Endothelial cell of umbilical vein (primary cell): Measurements from ENCODE around the gene APRT. TPM values are rescaled to one million over a fixed set of nuclear protein-coding genes. Genes with fewer than 3 reads are reported as not detected.

ENCODE experiments used
- BruUV-seq: library from RNA; stranded (reverse); fragments of 400-500 nt; replicated peaks from 2 replicates; lab custom pipeline; 2021; lab: Mats Ljungman, UMichigan
- CTCF ChIA-PET: fragments of 300-600, 350-600 bp; sonication (Branson Sonifier 250); formaldehyde crosslinking; loops from one replicate; lab custom pipeline; 2021; ENCODE audit warnings: antibody characterized with exemption, inconsistent platforms; lab: Charles Lee
- POLR2A ChIA-PET: fragments of 300-600, 350-600 bp; sonication (Branson Sonifier 250); formaldehyde crosslinking; loops from one replicate; lab custom pipeline; 2021; ENCODE audit warnings: antibody characterized with exemption, inconsistent platforms; lab: Charles Lee
- DNase-seq: peaks from one replicate; pipeline ENCODE4 v3.0.0-alpha.2; 2011; ENCODE audit warnings: low read depth, low spot score
- FAIRE-seq: peaks from 2 replicates; lab custom pipeline; 2011; peaks lifted over from hg19 to GRCh38; lab: Jason Lieb, UNC
- H2AFZ ChIP-seq: 2 replicates; pipeline ENCODE4 v1.6.0; 2012; ENCODE audit warnings: low read depth, low read length, control low read depth, inconsistent platforms
- H3K27ac ChIP-seq: 2 replicates; pipeline ENCODE4 v1.5.1; 2011; ENCODE audit warnings: low read depth, mild to moderate bottlenecking, control low read depth, low read length, moderate library complexity; ENCODE audit not compliant: insufficient read depth
- H3K27me3 ChIP-seq, 2 experiments: 2 replicates each; pipeline versions ENCODE4 v1.6.0 to v1.6.1; 2011; ENCODE audit warnings: low read length in 2 of 2, mixed read lengths in 1 of 2; ENCODE audit not compliant: control insufficient read depth in 2 of 2, insufficient read depth in 2 of 2
- H3K36me3 ChIP-seq, 2 experiments: 2 replicates in 1 of 2; 3 replicates in 1 of 2; pipeline ENCODE4 v1.5.1; 2011; ENCODE audit warnings: low read length in 2 of 2, mild to moderate bottlenecking in 1 of 2, moderate library complexity in 1 of 2; ENCODE audit not compliant: control insufficient read depth in 2 of 2, insufficient read depth in 2 of 2; ENCODE audit errors: extremely low read depth in 1 of 2
- H3K4me1 ChIP-seq: 3 replicates; pipeline ENCODE4 v1.5.1; 2011; ENCODE audit warnings: mild to moderate bottlenecking, low read length; ENCODE audit not compliant: control insufficient read depth, insufficient read depth; ENCODE audit errors: extremely low read depth
- H3K4me2 ChIP-seq: 2 replicates; pipeline ENCODE4 v1.6.1; 2011; ENCODE audit warnings: low read length, control low read depth, mixed read lengths; ENCODE audit not compliant: insufficient read depth
- H3K4me3 ChIP-seq, 3 experiments: fragments of 200-600 bp in 1 of 3; sonication (generic), shearing (Covaris generic) in 1 of 3; replicated peaks in 1 of 3; 2 replicates each; pipeline ENCODE4 v1.5.1; 2011 to 2016; ENCODE audit warnings: control low read depth in 3 of 3, low read length in 3 of 3, mild to moderate bottlenecking in 2 of 3, inconsistent platforms in 1 of 3, low read depth in 1 of 3, moderate library complexity in 1 of 3; ENCODE audit not compliant: insufficient read depth in 1 of 3
- H3K79me2 ChIP-seq: 2 replicates; pipeline ENCODE4 v1.6.0; 2012; ENCODE audit warnings: low read length, inconsistent platforms; ENCODE audit not compliant: control insufficient read depth, insufficient read depth
- H3K9ac ChIP-seq: replicated peaks from 2 replicates; pipeline ENCODE3; 2011; ENCODE audit warnings: low read length, control low read depth; ENCODE audit not compliant: insufficient read depth; ENCODE audit errors: extremely low read depth
- H3K9me1 ChIP-seq: replicated peaks from 3 replicates; pipeline ENCODE4 v1.6.0; 2011; ENCODE audit warnings: mild to moderate bottlenecking, low read length; ENCODE audit not compliant: control insufficient read depth, insufficient read depth; ENCODE audit errors: extremely low read depth
- H3K9me3 ChIP-seq: replicated peaks from 2 replicates; pipeline ENCODE4 v1.5.1; 2012; ENCODE audit warnings: low read length, inconsistent platforms; ENCODE audit not compliant: control insufficient read depth, insufficient read depth
- H4K20me1 ChIP-seq: replicated peaks from 2 replicates; pipeline ENCODE3; 2011; ENCODE audit warnings: mild to moderate bottlenecking, low read length; ENCODE audit not compliant: control insufficient read depth, insufficient read depth; ENCODE audit errors: extremely low read depth
- FOS ChIP-seq: IDR thresholded peaks from 2 replicates; pipeline ENCODE4 v1.6.1; 2011; ENCODE audit warnings: mild to moderate bottlenecking, low read length, moderate library complexity, borderline replicate concordance; ENCODE audit not compliant: insufficient read depth
- GATA2 ChIP-seq: IDR thresholded peaks from 2 replicates; pipeline ENCODE4 v1.7.0; 2011; ENCODE audit warnings: low read depth, mild to moderate bottlenecking, moderate library complexity, mixed read lengths, low read length; ENCODE audit not compliant: insufficient read length, insufficient read depth
- JUN ChIP-seq: IDR thresholded peaks from 2 replicates; pipeline ENCODE4 v1.6.1; 2011; ENCODE audit warnings: borderline replicate concordance, low read depth; ENCODE audit not compliant: insufficient read length, insufficient read depth
- POLR2AphosphoS5 ChIP-seq: IDR thresholded peaks from 2 replicates; pipeline ENCODE4 v1.6.1; 2012; ENCODE audit warnings: low read depth, mild to moderate bottlenecking, control low read depth, low read length, moderate library complexity; ENCODE audit not compliant: insufficient read depth
- dilution Hi-C: fragments of 300-500 bp; cut with MboI; formaldehyde crosslinking; loops from one replicate; pipeline ENCODE4 v1.15.0; 2019; ENCODE audit warnings: low sequenced_read_pairs; ENCODE audit not compliant: extremely low pct_ligation_motif_present
- intact Hi-C: fragments of 100-400 bp; cut with micrococcal nuclease; formaldehyde crosslinking; loops from one replicate; pipeline ENCODE4 v1.10.0; 2022
- polyA plus RNA-seq, 4 experiments: library from polyadenylated mRNA; depleted of rRNA in 3 of 4; stranded (reverse) in 3 of 4; unstranded in 1 of 4; fragments of >200 nt; gene quantifications; 2 replicates each; pipeline versions ENCODE4 v1.2.1 to v1.2.3, GENCODE V29; 2011 to 2012; ENCODE audit warnings: missing spikeins in 1 of 4
- total RNA-seq: library from RNA; stranded (reverse); gene quantifications from 2 replicates; pipeline ENCODE4 v1.2.3, GENCODE V29; 2021
- TF ChIP-seq, protein P1 (sequence below), 2 donors: IDR thresholded peaks; 1 replicate in 1 of 2; 2 replicates in 1 of 2; pipeline ENCODE4 v1.5.1; 2011; ENCODE audit warnings: low read length in 2 of 2, mild to moderate bottlenecking in 2 of 2, moderate library complexity in 2 of 2, control low read depth in 1 of 2, inconsistent platforms in 1 of 2, low read depth in 1 of 2; ENCODE audit not compliant: insufficient read depth in 1 of 2; ENCODE audit errors: extremely low read depth in 1 of 2
- TF ChIP-seq, protein P2 (sequence below): IDR thresholded peaks from 2 replicates; pipeline ENCODE4 v1.6.1; 2011; ENCODE audit not compliant: insufficient read depth, insufficient read length

The APRT gene
- total and polyA plus RNA-seq, 2 donors (not counting 3 experiments of a cell fraction or from before 2014, with no cell fraction given), result 143 to 152 TPM

DNA sequence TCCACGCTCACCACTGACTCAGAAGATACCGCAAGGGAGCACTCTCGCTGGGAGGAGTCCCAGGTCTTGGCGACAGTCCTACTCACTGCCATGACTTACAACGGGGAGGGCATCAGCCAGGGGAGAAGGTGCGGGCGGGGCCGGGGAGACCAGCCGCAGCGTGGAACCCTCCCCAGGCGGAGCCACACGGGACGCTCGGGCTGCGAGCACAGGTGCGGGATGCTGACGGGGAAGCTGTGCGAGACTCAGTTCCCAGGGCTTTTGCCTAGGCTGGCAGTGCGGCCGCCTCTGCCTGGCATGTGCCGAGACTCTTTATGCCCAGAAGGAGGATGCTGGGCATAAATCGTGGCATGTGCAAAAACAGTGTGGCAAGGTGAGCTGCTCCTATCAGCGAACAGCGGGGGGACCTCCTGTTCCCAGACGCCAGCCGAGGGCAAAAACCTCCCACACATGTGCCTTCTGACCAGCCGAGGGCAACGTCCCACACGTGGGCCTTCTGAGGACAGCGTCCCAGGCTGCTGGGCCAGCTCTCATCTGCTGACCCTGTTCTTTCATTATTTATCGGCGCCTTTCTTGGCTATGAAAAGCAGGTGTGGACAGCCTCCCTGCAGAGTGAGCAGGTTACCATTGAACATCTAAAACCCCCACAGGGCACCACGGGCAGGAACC is 38.9 kb upstream of the APRT start:
- Histone ChIP-seq H2AFZ (no peak overlapping the region), H3K36me3 (peaks cover 0 to 5% of the 10 kb centered on the region in 2 experiments), H3K79me2 (no peaks in the 10 kb centered on the region), H3K4me1 (no peaks in the 10 kb centered on the region), H3K9me1 (no peaks in the 10 kb centered on the region), H3K9ac (no peak overlapping the region), H3K9me3 (no peaks in the 10 kb centered on the region), H4K20me1 (no peaks in the 10 kb centered on the region), H3K4me3 (no peak overlapping the region), H3K27ac (no peak overlapping the region), H3K27me3 (no peaks in the 10 kb centered on the region), H3K4me2 (no peak overlapping the region)
- FAIRE-seq (no peak), DNase-seq (no peak)
- dilution Hi-C loops, result no loop called here
- BruUV-seq, result no TSS peak
- TF ChIP-seq, protein P1, sequence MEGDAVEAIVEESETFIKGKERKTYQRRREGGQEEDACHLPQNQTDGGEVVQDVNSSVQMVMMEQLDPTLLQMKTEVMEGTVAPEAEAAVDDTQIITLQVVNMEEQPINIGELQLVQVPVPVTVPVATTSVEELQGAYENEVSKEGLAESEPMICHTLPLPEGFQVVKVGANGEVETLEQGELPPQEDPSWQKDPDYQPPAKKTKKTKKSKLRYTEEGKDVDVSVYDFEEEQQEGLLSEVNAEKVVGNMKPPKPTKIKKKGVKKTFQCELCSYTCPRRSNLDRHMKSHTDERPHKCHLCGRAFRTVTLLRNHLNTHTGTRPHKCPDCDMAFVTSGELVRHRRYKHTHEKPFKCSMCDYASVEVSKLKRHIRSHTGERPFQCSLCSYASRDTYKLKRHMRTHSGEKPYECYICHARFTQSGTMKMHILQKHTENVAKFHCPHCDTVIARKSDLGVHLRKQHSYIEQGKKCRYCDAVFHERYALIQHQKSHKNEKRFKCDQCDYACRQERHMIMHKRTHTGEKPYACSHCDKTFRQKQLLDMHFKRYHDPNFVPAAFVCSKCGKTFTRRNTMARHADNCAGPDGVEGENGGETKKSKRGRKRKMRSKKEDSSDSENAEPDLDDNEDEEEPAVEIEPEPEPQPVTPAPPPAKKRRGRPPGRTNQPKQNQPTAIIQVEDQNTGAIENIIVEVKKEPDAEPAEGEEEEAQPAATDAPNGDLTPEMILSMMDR (IDR thresholded peaks at IDR 0.05; ENCODE audit: extremely low read depth in 1 of 2, insufficient read depth in 1 of 2, low read depth in 1 of 2, low read length in 2 of 2), result no peak
- TF ChIP-seq, protein P2, sequence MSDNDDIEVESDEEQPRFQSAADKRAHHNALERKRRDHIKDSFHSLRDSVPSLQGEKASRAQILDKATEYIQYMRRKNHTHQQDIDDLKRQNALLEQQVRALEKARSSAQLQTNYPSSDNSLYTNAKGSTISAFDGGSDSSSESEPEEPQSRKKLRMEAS, result no peak
- TF ChIP-seq POLR2AphosphoS5 (no peak), FOS (no peak), GATA2 (no peak), JUN (no peak)
- POLR2A ChIA-PET, result no interaction called here
- intact Hi-C loops, result no loop called here
- CTCF ChIA-PET, result no interaction called here
